H1 (cell line): ENCODE results near the gene TMIGD3. TPM values are rescaled to one million over a fixed set of nuclear protein-coding genes. Genes with fewer than 3 reads are reported as not detected.
A peak's percentile ranks its signal among the peaks of the same experiment; 100 is the strongest.

Source experiments
- CTCF ChIA-PET: fragments of 300-600 bp; sonication (Branson Sonifier 250); formaldehyde crosslinking; loops from one replicate; lab custom pipeline; 2021; ENCODE audit not compliant: partially characterized antibody; lab: Charles Lee
- POLR2A ChIA-PET: fragments of 300-600 bp; sonication (Branson Sonifier 250); formaldehyde crosslinking; loops from one replicate; lab custom pipeline; 2021; ENCODE audit warnings: inconsistent platforms; ENCODE audit not compliant: partially characterized antibody; lab: Charles Lee
- DNase-seq, 2 experiments: peaks; one replicate each; pipeline versions ENCODE4 v3.0.0 to v3.0.0-alpha.2; 2010 to 2022; ENCODE audit warnings: low spot score in 2 of 2, low read depth in 1 of 2, mixed read lengths in 1 of 2
- FAIRE-seq: peaks from 2 replicates; lab custom pipeline; 2011; peaks lifted over from hg19 to GRCh38; lab: Jason Lieb, UNC
- H2AFZ ChIP-seq: 2 replicates; pipeline ENCODE4 v1.8.1; 2012; ENCODE audit warnings: low read length, inconsistent platforms
- H2AK5ac ChIP-seq: 2 replicates; pipeline ENCODE4 v1.6.1; 2013; ENCODE audit warnings: low read depth, low read length
- H2BK120ac ChIP-seq: replicated peaks from 2 replicates; pipeline ENCODE3; 2013; ENCODE audit warnings: low read depth, low read length, inconsistent platforms
- H2BK12ac ChIP-seq: 2 replicates; pipeline ENCODE4 v1.6.1; 2013; ENCODE audit warnings: low read depth, low read length
- H2BK15ac ChIP-seq: 2 replicates; pipeline ENCODE4 v1.6.1; 2013; ENCODE audit warnings: low read length
- H2BK20ac ChIP-seq: 2 replicates; pipeline ENCODE4 v1.6.1; 2013; ENCODE audit warnings: low read length
- H2BK5ac ChIP-seq: 2 replicates; pipeline ENCODE4 v1.6.1; 2013; ENCODE audit warnings: low read depth, low read length
- H3K14ac ChIP-seq: 2 replicates; pipeline ENCODE4 v1.6.1; 2013; ENCODE audit warnings: inconsistent platforms; ENCODE audit not compliant: insufficient read length
- H3K18ac ChIP-seq: 2 replicates; pipeline ENCODE4 v1.6.1; 2013; ENCODE audit warnings: low read length; ENCODE audit errors: extremely low read depth
- H3K23ac ChIP-seq: 2 replicates; pipeline ENCODE4 v1.6.1; 2013; ENCODE audit warnings: inconsistent platforms; ENCODE audit not compliant: insufficient read length
- H3K23me2 ChIP-seq: 2 replicates; pipeline ENCODE4 v1.6.1; 2013; ENCODE audit warnings: low read depth, low read length
- H3K27ac ChIP-seq: 2 replicates; pipeline ENCODE4 v1.6.1; 2011; ENCODE audit warnings: low read depth, low read length, inconsistent platforms
- H3K27me3 ChIP-seq, 4 experiments: replicated peaks in 1 of 4; 1 replicate in 1 of 4; 2 replicates in 3 of 4; pipeline versions ENCODE4 v1.6.1 to v1.8.1; 2011 to 2013; ENCODE audit warnings: low read length in 3 of 4, mild to moderate bottlenecking in 3 of 4, inconsistent platforms in 2 of 4, mixed read lengths in 2 of 4, moderate library complexity in 1 of 4; ENCODE audit not compliant: control insufficient read depth in 3 of 4, insufficient read depth in 3 of 4; ENCODE audit errors: extremely low read depth in 1 of 4
- H3K36me3 ChIP-seq, 4 experiments: 2 replicates each; pipeline versions ENCODE4 v1.6.1 to v1.8.1; 2011 to 2013; ENCODE audit warnings: mild to moderate bottlenecking in 4 of 4, low read length in 3 of 4, moderate library complexity in 2 of 4, control low read depth in 1 of 4, inconsistent platforms in 1 of 4; ENCODE audit not compliant: insufficient read depth in 4 of 4, control insufficient read depth in 2 of 4
- H3K4ac ChIP-seq: replicated peaks from 2 replicates; pipeline ENCODE3; 2013; ENCODE audit warnings: low read length, low read depth, mixed read lengths, inconsistent platforms; ENCODE audit not compliant: insufficient read length
- H3K4me1 ChIP-seq, 4 experiments: replicated peaks in 1 of 4; 1 replicate in 1 of 4; 2 replicates in 3 of 4; pipeline versions ENCODE4 v1.6.1 to v1.8.1; 2011 to 2013; ENCODE audit warnings: low read length in 3 of 4, inconsistent platforms in 2 of 4, mixed read lengths in 1 of 4; ENCODE audit not compliant: insufficient read depth in 4 of 4, control insufficient read depth in 3 of 4
- H3K4me2 ChIP-seq, 2 experiments: 2 replicates each; pipeline versions ENCODE4 v1.6.1 to v1.8.1; 2011 to 2013; ENCODE audit warnings: low read depth in 2 of 2, low read length in 2 of 2, control low read depth in 1 of 2, inconsistent platforms in 1 of 2, mild to moderate bottlenecking in 1 of 2; ENCODE audit not compliant: insufficient read depth in 1 of 2
- H3K4me3 ChIP-seq, 4 experiments: fragments of 200-600, 300-600 bp in 1 of 4; sonication (generic), shearing (Covaris generic), sonication (Bioruptor Twin) in 1 of 4; 2 replicates each; pipeline versions ENCODE4 v1.5.1 to v1.8.1; 2011 to 2016; ENCODE audit warnings: low read length in 4 of 4, low read depth in 3 of 4, control low read depth in 2 of 4, inconsistent platforms in 2 of 4, mild to moderate bottlenecking in 2 of 4, mixed read lengths in 1 of 4, moderate library complexity in 1 of 4; ENCODE audit not compliant: insufficient read depth in 2 of 4; ENCODE audit errors: extremely low read depth in 1 of 4
- H3K56ac ChIP-seq: replicated peaks from 2 replicates; pipeline ENCODE3; 2013; ENCODE audit warnings: low read depth, mild to moderate bottlenecking, mixed read lengths, low read length, inconsistent platforms; ENCODE audit not compliant: insufficient read length
- H3K79me1 ChIP-seq: 2 replicates; pipeline ENCODE4 v1.6.1; 2013; ENCODE audit warnings: low read depth, low read length, control low read depth
- H3K79me2 ChIP-seq, 2 experiments: 2 replicates each; pipeline versions ENCODE4 v1.6.1 to v1.8.1; 2012 to 2013; ENCODE audit warnings: low read length in 2 of 2, mild to moderate bottlenecking in 2 of 2, inconsistent platforms in 1 of 2; ENCODE audit not compliant: insufficient read depth in 2 of 2, control insufficient read depth in 1 of 2
- H3K9ac ChIP-seq, 4 experiments: replicated peaks in 1 of 4; 1 replicate in 1 of 4; 2 replicates in 3 of 4; pipeline versions ENCODE4 v1.6.1 to v1.8.1; 2011 to 2013; ENCODE audit warnings: low read depth in 3 of 4, low read length in 3 of 4, control low read depth in 2 of 4, mild to moderate bottlenecking in 2 of 4, moderate library complexity in 2 of 4, inconsistent platforms in 1 of 4; ENCODE audit errors: extremely low read depth in 1 of 4
- H3K9me3 ChIP-seq, 2 experiments: 2 replicates each; pipeline versions ENCODE4 v1.6.1 to v1.8.1; 2012 to 2013; ENCODE audit warnings: mild to moderate bottlenecking in 2 of 2, moderate library complexity in 2 of 2, control low read depth in 1 of 2, inconsistent platforms in 1 of 2, low read depth in 1 of 2, low read length in 1 of 2, mixed read lengths in 1 of 2; ENCODE audit not compliant: insufficient read depth in 2 of 2
- H4K20me1 ChIP-seq, 2 experiments: replicated peaks in 1 of 2; 2 replicates each; pipeline versions ENCODE3 to v1.8.1; 2011 to 2013; ENCODE audit warnings: inconsistent platforms in 2 of 2, low read length in 2 of 2, mild to moderate bottlenecking in 1 of 2; ENCODE audit not compliant: insufficient read depth in 2 of 2, control insufficient read depth in 1 of 2
- H4K5ac ChIP-seq: 2 replicates; pipeline ENCODE4 v1.6.1; 2013; ENCODE audit warnings: low read length, low read depth, mixed read lengths, inconsistent platforms; ENCODE audit not compliant: insufficient read length
- H4K8ac ChIP-seq: 2 replicates; pipeline ENCODE4 v1.8.0; 2013; ENCODE audit warnings: mild to moderate bottlenecking, moderate library complexity, low read length, inconsistent platforms; ENCODE audit not compliant: insufficient read depth; ENCODE audit errors: extremely low read depth
- H4K91ac ChIP-seq: replicated peaks from 2 replicates; pipeline ENCODE3; 2013; ENCODE audit warnings: low read length, mixed read lengths, inconsistent platforms; ENCODE audit not compliant: insufficient read length
- BACH1 ChIP-seq: IDR thresholded peaks from 2 replicates; pipeline ENCODE4 v1.6.1; 2012; ENCODE audit warnings: low read length, improper control_type of control experiment
- BCL11A ChIP-seq, 2 experiments: IDR thresholded peaks; one replicate each; pipeline ENCODE4 v1.6.1; 2011; ENCODE audit warnings: low read depth in 2 of 2, low read length in 2 of 2, mild to moderate bottlenecking in 2 of 2
- CREB1 ChIP-seq: IDR thresholded peaks from 2 replicates; pipeline ENCODE4 v1.6.1; 2012; ENCODE audit warnings: inconsistent platforms
- HDAC6 ChIP-seq: IDR thresholded peaks from one replicate; pipeline ENCODE4 v1.7.1; 2012; ENCODE audit warnings: low read depth, mild to moderate bottlenecking, inconsistent platforms, low read length, moderate library complexity
- JUND ChIP-seq: IDR thresholded peaks from 2 replicates; pipeline ENCODE4 v1.6.1; 2011; ENCODE audit warnings: mild to moderate bottlenecking, improper control_type of control experiment, low read length
- NANOG ChIP-seq: IDR thresholded peaks from 2 replicates; pipeline ENCODE4 v1.6.1; 2011; ENCODE audit warnings: low read length, low read depth, mild to moderate bottlenecking, inconsistent platforms; ENCODE audit not compliant: insufficient read depth, poor library complexity, severe bottlenecking
- POLR2A ChIP-seq, 2 experiments: IDR thresholded peaks; 1 replicate in 1 of 2; 2 replicates in 1 of 2; pipeline ENCODE4 v1.6.1; 2011; ENCODE audit warnings: low read depth in 2 of 2, low read length in 2 of 2, mild to moderate bottlenecking in 2 of 2; ENCODE audit errors: control extremely low read depth in 1 of 2
- RAD21 ChIP-seq, 2 experiments: IDR thresholded peaks in 1 of 2; conservative IDR thresholded peaks in 1 of 2; 2 replicates each; pipeline ENCODE4 v1.6.1; 2011; ENCODE audit warnings: low read depth in 2 of 2, low read length in 2 of 2, improper control_type of control experiment in 1 of 2, inconsistent platforms in 1 of 2, mild to moderate bottlenecking in 1 of 2, moderate library complexity in 1 of 2
- SP2 ChIP-seq: IDR thresholded peaks from 2 replicates; pipeline ENCODE4 v1.6.1; 2012; ENCODE audit warnings: mild to moderate bottlenecking, low read length, inconsistent platforms
- SP4 ChIP-seq: IDR thresholded peaks from 2 replicates; pipeline ENCODE4 v1.6.1; 2012; ENCODE audit warnings: low read length, inconsistent platforms
- SRF ChIP-seq: IDR thresholded peaks from 2 replicates; pipeline ENCODE4 v1.6.1; 2011; ENCODE audit warnings: mild to moderate bottlenecking, low read depth, low read length, moderate library complexity
- TAF1 ChIP-seq: IDR thresholded peaks from 2 replicates; pipeline ENCODE4 v1.6.1; 2011; ENCODE audit warnings: mild to moderate bottlenecking, low read depth, low read length
- TAF7 ChIP-seq: optimal IDR thresholded peaks from 2 replicates; pipeline ENCODE3; 2011; ENCODE audit warnings: low read depth, mild to moderate bottlenecking, inconsistent platforms, low read length, moderate library complexity, borderline replicate concordance
- TCF12 ChIP-seq: IDR thresholded peaks from 2 replicates; pipeline ENCODE4 v1.6.1; 2011; ENCODE audit warnings: low read depth, mild to moderate bottlenecking, low read length
- WGBS, 2 experiments: shearing (Covaris generic) in 1 of 2; methylation state at CpG; one replicate each; pipeline versions ENCODE4 v1.1.6 to v1.1.7; 2013 to 2015; ENCODE audit warnings: low lambda C conversion rate in 2 of 2, mixed read lengths in 2 of 2, inconsistent platforms in 1 of 2, low coverage in 1 of 2, missing lambda C conversion rate in 1 of 2; ENCODE audit not compliant: insufficient replicate concordance in 2 of 2, insufficient coverage in 1 of 2, insufficient read length in 1 of 2; ENCODE audit errors: extremely low coverage in 1 of 2, missing lambda C conversion rate in 1 of 2; 5-methylcytosine and 5-hydroxymethylcytosine counted together
- polyA plus RNA-seq, 7 experiments: library from polyadenylated mRNA; depleted of rRNA in 3 of 7; stranded (reverse) in 5 of 7; unstranded in 2 of 7; fragments of >200 nt in 5 of 7; fragments of 200-250 nt in 2 of 7; gene quantifications; 1 replicate in 5 of 7; 2 replicates in 1 of 7; 4 replicates in 1 of 7; pipeline versions ENCODE4 v1.2.1 to v1.2.3, GENCODE V29; 2011 to 2013; ENCODE audit warnings: missing spikeins in 2 of 7, mixed read lengths in 2 of 7
- total RNA-seq: library from RNA; stranded (reverse); fragmentation: NEBNext Ultra II Directional; extraction: Animal tissue kit (Norgen Biotek cat#: 25700); gene quantifications from 2 replicates; pipeline ENCODE4 v1.2.1, GENCODE V29; 2021
- TF ChIP-seq, protein P1 (sequence below): IDR thresholded peaks from 2 replicates; pipeline ENCODE4 v1.6.1; 2012; ENCODE audit warnings: inconsistent platforms

TMIGD3 gene
- total and polyA plus RNA-seq, 2 of the 8 experiments (the other 6 are each of a cell fraction or from before 2014, with no cell fraction given), result not detected

DNA sequence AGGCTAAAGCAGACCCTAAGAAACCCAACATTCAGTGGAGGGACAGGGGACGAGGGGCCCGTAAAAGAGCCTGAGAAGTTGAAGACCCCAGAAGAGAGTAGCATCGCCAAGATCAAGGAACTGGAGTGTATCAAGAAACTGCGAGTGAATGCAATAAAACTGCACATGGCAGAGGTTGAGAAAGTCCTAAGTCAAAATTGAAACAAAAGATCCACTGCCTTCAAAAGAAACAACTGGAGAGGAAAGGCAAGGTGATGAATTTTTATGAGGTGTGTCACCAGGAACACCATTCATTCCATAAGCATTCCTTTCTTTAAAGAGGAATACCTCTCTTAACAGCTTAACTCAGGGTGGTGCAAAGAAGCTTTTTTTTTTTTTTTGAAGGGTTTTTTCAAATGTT lies 38.3 kb upstream of the TMIGD3 start:
- POLR2A ChIA-PET, result interaction anchor here (0.6 kb wide), 1 partner anchor 7 kb away, joined by 3 read pairs; no protein-coding TSS in a partner anchor
- DNase-seq, result no peak
- H4K8ac ChIP-seq, result no peak overlapping the region
- no peak overlapping the region for H2AK5ac ChIP-seq
- H3K56ac ChIP-seq, result no peak overlapping the region
- peaks cover 0 to 4% (median 2%) of the 10 kb centered on the region in 4 experiments; a peak in 4 of 7 replicates for H3K4me1 ChIP-seq
- H3K9me3 ChIP-seq, result no peaks in the 10 kb centered on the region
- no peaks in the 10 kb centered on the region; a peak in 2 of 7 replicates for H3K27me3 ChIP-seq
- H3K4ac ChIP-seq, result no peak overlapping the region
- no peaks in the 10 kb centered on the region for H3K36me3 ChIP-seq
- peak overlapping the region; percentile 25; the same call in 1 of the 2 replicates for H2BK20ac ChIP-seq
- H4K91ac ChIP-seq, result no peak overlapping the region
- H3K79me1 ChIP-seq, result no peaks in the 10 kb centered on the region
- H3K79me2 ChIP-seq, result no peaks in the 10 kb centered on the region
- 75% methylated on average over 4 of the region's 4 CpGs; no CpG with 5 or more reads in 1 of the 2 experiments for WGBS, 2 experiments
- H2BK12ac ChIP-seq, result peak overlapping the region; percentile 98; the same call in 1 of the 2 replicates
- CTCF ChIA-PET, result interaction anchor here (1.2 to 1.4 kb wide), 2 partner anchors 11 to 34 kb away, joined by 3 to 7 read pairs; no protein-coding TSS in a partner anchor
- no peak overlapping the region for H3K23ac ChIP-seq
- no peak overlapping the region for H2AFZ ChIP-seq
- no peak overlapping the region for H4K5ac ChIP-seq
- H3K4me2 ChIP-seq, result peak overlapping the region in 1 of 2 experiments; percentile 44; a peak in 1 of 4 replicates
- H3K14ac ChIP-seq, result no peak overlapping the region
- H3K18ac ChIP-seq, result no peak overlapping the region
- peaks cover 2% of the 10 kb centered on the region; the same call in 1 of the 2 replicates for H3K23me2 ChIP-seq
- H2BK120ac ChIP-seq, result no peak overlapping the region
- peak; percentile 13 for FAIRE-seq
- no peaks in the 10 kb centered on the region for H4K20me1 ChIP-seq
- H3K4me3 ChIP-seq, result no peak overlapping the region
- H2BK15ac ChIP-seq, result no peak overlapping the region
- no peak overlapping the region for H3K9ac ChIP-seq
- peak overlapping the region; percentile 19; the same call in 1 of the 2 replicates for H2BK5ac ChIP-seq
- H3K27ac ChIP-seq, result no peak overlapping the region
- peak; percentile 70 for TF ChIP-seq JUND
- no peak for TF ChIP-seq BACH1
- no peak for TF ChIP-seq POLR2A (IDR thresholded peaks at IDR 0.05; ENCODE audit: control extremely low read depth in 1 of 2, low read depth in 2 of 2, low read length in 2 of 2)
- TF ChIP-seq, protein P1, sequence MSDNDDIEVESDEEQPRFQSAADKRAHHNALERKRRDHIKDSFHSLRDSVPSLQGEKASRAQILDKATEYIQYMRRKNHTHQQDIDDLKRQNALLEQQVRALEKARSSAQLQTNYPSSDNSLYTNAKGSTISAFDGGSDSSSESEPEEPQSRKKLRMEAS, result no peak
- no peak for TF ChIP-seq TCF12
- TF ChIP-seq SP4, result no peak
- TF ChIP-seq SRF, result no peak
- TF ChIP-seq RAD21 (IDR thresholded peaks at IDR 0.05 in 1 of 2, conservative IDR thresholded peaks at IDR 0.05 in 1 of 2; ENCODE audit: low read depth in 2 of 2, low read length in 2 of 2), result no peak
- no peak for TF ChIP-seq TAF1
- no peak for TF ChIP-seq CREB1
- TF ChIP-seq NANOG, result peak; percentile 16
- no peak for TF ChIP-seq HDAC6
- no peak for TF ChIP-seq SP2
- TF ChIP-seq BCL11A (IDR thresholded peaks at IDR 0.05; ENCODE audit: low read depth in 2 of 2, low read length in 2 of 2), result no peak
- TF ChIP-seq TAF7, result no peak
